Osteoblast (primary cell): ENCODE data around the gene TMEM255B. TPM values are rescaled to one million over a fixed set of nuclear protein-coding genes. Genes with fewer than 3 reads are reported as not detected.

Source experiments
- DNase-seq: peaks from one replicate; pipeline ENCODE4 v3.0.0; 2011; ENCODE audit warnings: low spot score, mixed read lengths; ENCODE audit not compliant: insufficient read length; ENCODE audit errors: missing footprints
- H2AFZ ChIP-seq: 2 replicates; pipeline ENCODE4 v1.6.0; 2011; ENCODE audit warnings: mild to moderate bottlenecking, low read length
- H3K27ac ChIP-seq: 2 replicates; pipeline ENCODE4 v1.5.1; 2011; ENCODE audit warnings: mild to moderate bottlenecking, low read depth, low read length, moderate library complexity
- H3K27me3 ChIP-seq: 2 replicates; pipeline ENCODE4 v1.6.0; 2012; ENCODE audit warnings: mild to moderate bottlenecking, control low read depth, inconsistent platforms, low read length, moderate library complexity; ENCODE audit not compliant: insufficient read depth
- H3K36me3 ChIP-seq: 2 replicates; pipeline ENCODE4 v1.5.1; 2011; ENCODE audit warnings: mild to moderate bottlenecking, low read length, control low read depth, moderate library complexity; ENCODE audit not compliant: insufficient read depth
- H3K4me1 ChIP-seq: 2 replicates; pipeline ENCODE4 v1.5.1; 2011; ENCODE audit warnings: mild to moderate bottlenecking, low read length, control low read depth, moderate library complexity; ENCODE audit not compliant: insufficient read depth
- H3K4me2 ChIP-seq: 2 replicates; pipeline ENCODE4 v1.6.0; 2011; ENCODE audit warnings: mild to moderate bottlenecking, low read length; ENCODE audit not compliant: insufficient read depth
- H3K4me3 ChIP-seq: fragments of 200-600 bp; sonication (generic); 3 replicates; pipeline ENCODE4 v1.5.1; 2012; ENCODE audit warnings: mild to moderate bottlenecking, low read length, inconsistent platforms; ENCODE audit not compliant: insufficient read depth
- H3K79me2 ChIP-seq: 2 replicates; pipeline ENCODE4 v1.6.0; 2012; ENCODE audit warnings: mild to moderate bottlenecking, low read length, control low read depth, inconsistent platforms; ENCODE audit not compliant: insufficient read depth
- H3K9me3 ChIP-seq: 2 replicates; pipeline ENCODE4 v1.5.1; 2011; ENCODE audit warnings: low read depth, low read length, control low read depth
- H4K20me1 ChIP-seq: 2 replicates; pipeline ENCODE4 v1.6.0; 2012; ENCODE audit warnings: mild to moderate bottlenecking, low read length, control low read depth; ENCODE audit not compliant: insufficient read depth
- total RNA-seq: library from RNA; depleted of rRNA; stranded (reverse); fragments of >200 nt; gene quantifications from 2 replicates; pipeline ENCODE4 v1.2.3, GENCODE V29; 2012
- TF ChIP-seq, protein P1 (sequence below): IDR thresholded peaks from 2 replicates; pipeline ENCODE4 v1.5.1; 2011; ENCODE audit warnings: mild to moderate bottlenecking, low read depth, low read length, moderate library complexity; ENCODE audit errors: extremely low read depth

TMEM255B gene
- total RNA-seq, 1 donor, result 1.8 TPM

DNA sequence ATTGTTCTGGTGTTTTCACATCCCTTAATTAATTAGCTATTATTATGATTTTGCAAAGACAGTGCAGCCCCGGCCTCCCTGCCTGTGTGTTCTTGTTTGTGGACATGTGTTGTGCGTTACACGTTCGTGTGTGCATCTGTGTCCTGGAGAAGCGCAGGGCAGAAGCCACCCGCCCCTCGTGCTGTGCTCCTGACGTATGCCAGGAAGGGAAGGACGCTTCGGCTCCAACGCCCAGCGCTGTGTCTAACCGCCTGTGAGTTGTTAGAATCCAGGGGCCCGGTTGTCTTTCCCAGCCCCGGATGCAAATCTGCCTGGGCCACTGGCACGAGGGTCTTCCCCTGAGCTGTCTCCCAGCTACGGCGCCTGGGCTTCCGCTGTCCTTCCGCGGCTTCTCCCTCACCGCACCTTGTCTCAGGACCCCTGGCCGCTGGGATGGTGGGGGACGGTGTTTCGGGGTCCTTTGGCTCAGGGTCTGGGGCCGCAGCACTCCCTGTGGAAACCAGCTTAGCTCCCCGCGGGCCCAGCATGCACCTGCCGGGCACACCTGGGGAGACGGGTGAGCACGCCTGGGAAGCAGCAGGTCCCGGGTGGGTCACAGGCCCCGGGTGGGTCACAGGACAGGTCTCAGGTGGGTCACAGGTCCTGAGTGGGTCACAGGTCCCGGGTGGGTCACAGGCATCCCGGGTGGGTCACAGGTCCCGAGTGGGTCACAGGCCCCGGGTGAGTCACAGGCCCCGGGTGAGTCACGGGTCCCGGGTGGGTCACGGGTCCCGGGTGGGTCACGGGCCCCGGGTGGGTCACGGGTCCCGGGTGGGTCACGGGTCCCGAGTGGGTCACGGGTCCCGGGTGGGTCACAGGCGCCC lies 53.4 kb downstream of the TMEM255B start:
- peaks cover 18% of the 10 kb centered on the region for H3K4me1 ChIP-seq
- H3K79me2 ChIP-seq, result no peaks in the 10 kb centered on the region
- no peak overlapping the region for H2AFZ ChIP-seq
- no peak overlapping the region for H3K27ac ChIP-seq
- no peak overlapping the region for H3K4me3 ChIP-seq
- no peak overlapping the region for H3K4me2 ChIP-seq
- DNase-seq, result no peak
- peaks cover 4% of the 10 kb centered on the region for H4K20me1 ChIP-seq
- no peaks in the 10 kb centered on the region for H3K36me3 ChIP-seq
- peaks cover 12% of the 10 kb centered on the region for H3K9me3 ChIP-seq
- no peaks in the 10 kb centered on the region for H3K27me3 ChIP-seq
- TF ChIP-seq, protein P1, sequence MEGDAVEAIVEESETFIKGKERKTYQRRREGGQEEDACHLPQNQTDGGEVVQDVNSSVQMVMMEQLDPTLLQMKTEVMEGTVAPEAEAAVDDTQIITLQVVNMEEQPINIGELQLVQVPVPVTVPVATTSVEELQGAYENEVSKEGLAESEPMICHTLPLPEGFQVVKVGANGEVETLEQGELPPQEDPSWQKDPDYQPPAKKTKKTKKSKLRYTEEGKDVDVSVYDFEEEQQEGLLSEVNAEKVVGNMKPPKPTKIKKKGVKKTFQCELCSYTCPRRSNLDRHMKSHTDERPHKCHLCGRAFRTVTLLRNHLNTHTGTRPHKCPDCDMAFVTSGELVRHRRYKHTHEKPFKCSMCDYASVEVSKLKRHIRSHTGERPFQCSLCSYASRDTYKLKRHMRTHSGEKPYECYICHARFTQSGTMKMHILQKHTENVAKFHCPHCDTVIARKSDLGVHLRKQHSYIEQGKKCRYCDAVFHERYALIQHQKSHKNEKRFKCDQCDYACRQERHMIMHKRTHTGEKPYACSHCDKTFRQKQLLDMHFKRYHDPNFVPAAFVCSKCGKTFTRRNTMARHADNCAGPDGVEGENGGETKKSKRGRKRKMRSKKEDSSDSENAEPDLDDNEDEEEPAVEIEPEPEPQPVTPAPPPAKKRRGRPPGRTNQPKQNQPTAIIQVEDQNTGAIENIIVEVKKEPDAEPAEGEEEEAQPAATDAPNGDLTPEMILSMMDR, result no peak

DNA sequence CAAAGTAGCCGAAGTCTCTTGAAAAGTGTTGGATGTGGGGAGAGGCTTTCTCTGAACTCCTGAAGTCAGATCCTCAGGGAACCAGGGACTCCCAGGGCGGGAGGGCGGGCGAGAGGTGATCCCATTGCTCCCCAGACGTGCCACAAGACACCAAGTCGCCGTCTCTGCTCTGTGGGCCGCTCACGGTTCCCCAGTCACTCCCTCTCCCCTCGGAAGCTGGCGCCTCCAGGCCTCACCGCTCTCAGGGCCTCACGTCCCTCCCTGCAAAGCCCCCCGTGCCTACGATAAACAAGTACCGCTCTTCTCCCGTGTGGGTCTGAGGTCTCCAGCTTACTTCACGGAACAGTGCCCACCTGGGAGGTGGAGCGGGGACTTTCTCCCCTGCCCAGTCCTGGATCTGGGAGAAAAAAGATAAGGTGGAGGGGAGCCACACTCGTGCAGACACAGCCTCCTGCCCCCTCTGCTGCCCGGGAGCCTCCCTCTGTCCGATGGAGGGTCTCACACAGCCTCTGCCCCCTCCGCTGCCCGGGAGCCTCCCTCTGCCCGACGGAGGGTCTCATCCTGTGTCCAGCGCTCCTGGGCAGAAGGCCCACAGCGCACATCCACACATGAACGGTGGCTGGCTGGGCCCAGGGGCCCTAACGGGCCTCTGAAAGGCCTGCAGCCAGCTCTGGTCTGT lies 54.2 kb downstream of the TMEM255B start:
- no peak overlapping the region for H3K4me3 ChIP-seq
- H3K27me3 ChIP-seq, result no peaks in the 10 kb centered on the region
- peaks cover 24% of the 10 kb centered on the region for H3K4me1 ChIP-seq
- H3K27ac ChIP-seq, result no peak overlapping the region
- H4K20me1 ChIP-seq, result peaks cover 4% of the 10 kb centered on the region
- H2AFZ ChIP-seq, result no peak overlapping the region
- peaks cover 11% of the 10 kb centered on the region for H3K9me3 ChIP-seq
- TF ChIP-seq, protein P1, result no peak
- H3K4me2 ChIP-seq, result no peak overlapping the region
- H3K79me2 ChIP-seq, result no peaks in the 10 kb centered on the region
- DNase-seq, result no peak
- H3K36me3 ChIP-seq, result no peaks in the 10 kb centered on the region

DNA sequence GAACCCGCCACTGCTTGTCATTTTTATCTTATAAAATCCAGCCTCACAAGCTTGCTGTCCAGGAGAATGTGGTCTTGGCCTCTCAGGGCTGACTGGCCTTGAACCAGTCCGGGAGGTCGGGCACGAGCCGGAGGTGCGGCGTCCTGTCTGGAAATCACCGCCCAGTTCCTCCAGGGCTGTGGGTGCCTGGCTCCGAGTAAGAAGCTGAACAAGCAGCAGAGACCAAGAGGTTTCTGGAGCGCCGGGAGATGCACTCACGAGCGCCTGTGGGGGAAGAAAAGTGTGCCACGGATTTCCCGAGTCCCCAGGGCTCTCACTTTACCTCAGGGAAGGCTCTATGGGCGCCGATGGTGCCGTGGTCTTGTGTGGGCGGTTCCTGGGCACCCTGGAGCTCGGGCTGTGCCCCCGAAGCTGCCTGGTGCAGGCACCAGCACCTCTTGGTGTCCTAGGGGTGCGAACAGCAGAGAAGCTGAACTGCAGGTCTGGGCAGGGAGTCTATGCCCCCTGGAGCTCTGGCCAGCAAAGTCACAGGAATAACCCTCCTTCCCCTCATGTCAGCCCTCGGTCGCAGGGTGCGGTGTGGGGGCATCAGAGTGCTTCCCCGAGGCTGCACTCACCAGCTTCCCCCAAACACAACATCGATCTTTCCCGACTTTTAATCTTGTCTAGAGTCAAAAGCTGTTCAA lies 54.9 kb downstream of the TMEM255B start:
- Histone ChIP-seq H2AFZ (no peak overlapping the region), H3K9me3 (peaks cover 5% of the 10 kb centered on the region), H4K20me1 (peaks cover 4% of the 10 kb centered on the region), H3K4me3 (peak overlapping the region; percentile 35), H3K36me3 (no peaks in the 10 kb centered on the region), H3K79me2 (no peaks in the 10 kb centered on the region), H3K27ac (no peak overlapping the region), H3K27me3 (no peaks in the 10 kb centered on the region), H3K4me2 (peak overlapping the region; percentile 43), H3K4me1 (peaks cover 25% of the 10 kb centered on the region)
- TF ChIP-seq, protein P1, result no peak
- DNase-seq, result no peak
